Measurements from ENCODE around the gene NLGN4Y.
"Not testable (repeated sequence)": the region's sequence is repeated elsewhere in the genome, so short reads cannot be mapped to it uniquely, and the experiment has no call there.

Gene NLGN4Y

DNA sequence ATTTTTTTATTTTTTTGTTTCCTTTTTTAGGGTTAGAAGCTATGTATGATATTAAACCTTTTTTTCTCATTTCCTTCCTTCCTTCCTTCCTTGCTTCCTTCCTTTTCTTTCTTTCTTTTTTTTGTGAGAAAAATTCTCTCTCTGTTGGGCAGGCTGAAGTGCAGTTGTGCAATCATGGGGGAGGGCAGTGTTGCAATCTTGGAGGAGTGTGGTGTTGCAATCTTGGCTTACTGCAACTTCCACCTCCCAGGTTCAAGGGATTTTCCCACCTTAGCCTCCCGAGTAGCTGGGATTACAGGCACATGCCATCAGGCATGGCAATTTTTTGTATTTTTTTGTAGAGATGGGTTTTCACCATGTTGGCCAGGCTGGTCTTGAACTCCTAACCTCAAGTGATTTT, 326.4 kb downstream of the NLGN4Y start:
- FAIRE-seq, result no peak

DNA sequence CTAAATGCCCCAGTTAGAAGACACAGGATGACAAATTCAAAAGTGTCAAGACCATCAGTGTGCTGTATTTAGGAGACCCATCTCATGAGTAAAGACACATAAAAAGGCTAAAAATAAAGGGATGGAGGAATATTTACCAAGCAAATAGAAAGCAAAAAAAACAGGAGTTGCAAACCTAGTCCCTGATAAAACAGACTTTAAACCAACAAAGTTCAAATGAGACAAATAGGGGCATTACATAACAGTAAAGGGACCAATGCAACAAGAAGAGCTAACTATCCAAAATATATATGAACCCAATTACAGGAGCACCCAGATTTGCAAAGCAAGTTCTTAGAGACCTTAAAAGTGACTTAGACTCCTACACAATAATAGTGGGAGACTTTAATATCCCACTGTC, 336.1 kb downstream of the NLGN4Y start:
- FAIRE-seq, result no peak

DNA sequence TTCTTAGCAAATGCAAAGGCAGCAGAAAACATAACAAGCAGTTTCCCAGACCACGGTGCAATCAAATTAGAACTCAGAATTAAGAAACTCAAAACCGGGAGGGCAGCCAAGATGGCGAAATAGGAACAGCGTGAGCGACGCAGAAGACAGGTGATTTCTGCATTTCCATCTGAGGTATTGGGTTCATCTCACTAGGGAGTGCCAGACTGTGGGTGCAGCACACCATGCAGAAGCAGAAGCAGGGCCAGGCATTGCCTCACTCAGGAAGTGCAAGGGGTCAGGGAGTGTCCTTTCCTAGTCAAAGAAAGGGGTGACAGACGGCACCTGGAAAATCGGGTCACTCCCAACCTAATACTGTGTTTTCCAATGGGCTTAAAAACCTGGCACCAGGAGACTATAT, 336.7 kb downstream of the NLGN4Y start:
- not testable (repeated sequence) for FAIRE-seq

DNA sequence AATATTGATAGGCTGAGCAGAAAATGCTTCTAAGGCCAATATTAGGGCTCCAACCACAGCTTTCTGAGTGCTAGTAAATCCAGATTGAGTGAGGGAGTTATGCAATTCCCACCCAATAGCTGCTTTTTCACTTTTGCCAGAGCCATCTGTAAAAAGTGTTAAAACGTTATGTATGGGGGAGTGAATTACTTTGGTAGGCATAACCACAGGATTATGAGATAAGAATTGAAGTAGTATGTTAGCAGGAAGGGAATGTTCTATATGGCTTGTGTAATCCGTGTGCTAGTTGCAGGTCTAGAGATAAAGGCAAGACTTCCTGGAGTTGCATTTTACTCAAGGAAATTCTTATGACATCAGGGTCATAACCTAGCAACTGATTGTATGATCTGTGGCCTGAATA, 347.6 kb downstream of the NLGN4Y start:
- no peak for FAIRE-seq
